Mucosa of descending colon (tissue), 3 donors: Measurements from ENCODE around the gene CCND1. TPM values are rescaled to one million over a fixed set of nuclear protein-coding genes. Genes with fewer than 3 reads are reported as not detected.

ENCODE experiments used
- ATAC-seq: fragments of 200-7000 bp; cut with Tn5 transposase; one replicate; pipeline ENCODE4 v1.9.1; 2020; ENCODE audit warnings: mild to moderate bottlenecking, moderate library complexity
- DNase-seq, 3 donors: peaks; one replicate each; pipeline ENCODE4 v3.0.0-alpha.2; 2020
- H3K36me3 ChIP-seq: fragments of 200-600 bp; one replicate; pipeline ENCODE4 v1.8.0; 2021; ENCODE audit warnings: low read depth, mild to moderate bottlenecking
- H3K4me1 ChIP-seq: fragments of 200-600 bp; one replicate; pipeline ENCODE4 v1.8.0; 2021; ENCODE audit warnings: low read depth, mild to moderate bottlenecking
- H3K4me3 ChIP-seq: fragments of 200-600 bp; one replicate; pipeline ENCODE4 v1.8.0; 2021; ENCODE audit warnings: mild to moderate bottlenecking
- H3K9me3 ChIP-seq: fragments of 200-600 bp; one replicate; pipeline ENCODE4 v1.8.0; 2021; ENCODE audit warnings: mild to moderate bottlenecking
- intact Hi-C, 2 donors: fragments of 100-400 bp; cut with DNase I in 1 of 2; cut with micrococcal nuclease in 1 of 2; formaldehyde crosslinking; loops; one replicate each; pipeline versions ENCODE4 v1.11.0 to v1.11.1; 2022; cut with DNase I, micrococcal nuclease
- total RNA-seq, 3 donors: library from RNA; stranded (reverse); fragmentation: NEBNext Ultra II Directional in 2 of 3; extraction: Animal tissue kit (Norgen Biotek cat#: 25700) in 2 of 3; gene quantifications; one replicate each; pipeline versions ENCODE4 v1.2.1 to v1.2.4, GENCODE V29; 2021 to 2023
- TF ChIP-seq, protein P1 (sequence below): fragments of 200-600 bp; IDR thresholded peaks from one replicate; pipeline ENCODE4 v1.8.0; 2022; ENCODE audit warnings: antibody characterized with exemption, mild to moderate bottlenecking
- donor health status: DM: no; HTN: no; CAD: no; lungs with moderate emphysema.
- donor health status: DM: no; HTN: no; CAD: no.
- donor health status: DM: no; HTN: yes; CAD: no.

The CCND1 gene
- total RNA-seq, 3 donors from 2014 or later: 44.6 to 82.4 (median 58.9) TPM

DNA sequence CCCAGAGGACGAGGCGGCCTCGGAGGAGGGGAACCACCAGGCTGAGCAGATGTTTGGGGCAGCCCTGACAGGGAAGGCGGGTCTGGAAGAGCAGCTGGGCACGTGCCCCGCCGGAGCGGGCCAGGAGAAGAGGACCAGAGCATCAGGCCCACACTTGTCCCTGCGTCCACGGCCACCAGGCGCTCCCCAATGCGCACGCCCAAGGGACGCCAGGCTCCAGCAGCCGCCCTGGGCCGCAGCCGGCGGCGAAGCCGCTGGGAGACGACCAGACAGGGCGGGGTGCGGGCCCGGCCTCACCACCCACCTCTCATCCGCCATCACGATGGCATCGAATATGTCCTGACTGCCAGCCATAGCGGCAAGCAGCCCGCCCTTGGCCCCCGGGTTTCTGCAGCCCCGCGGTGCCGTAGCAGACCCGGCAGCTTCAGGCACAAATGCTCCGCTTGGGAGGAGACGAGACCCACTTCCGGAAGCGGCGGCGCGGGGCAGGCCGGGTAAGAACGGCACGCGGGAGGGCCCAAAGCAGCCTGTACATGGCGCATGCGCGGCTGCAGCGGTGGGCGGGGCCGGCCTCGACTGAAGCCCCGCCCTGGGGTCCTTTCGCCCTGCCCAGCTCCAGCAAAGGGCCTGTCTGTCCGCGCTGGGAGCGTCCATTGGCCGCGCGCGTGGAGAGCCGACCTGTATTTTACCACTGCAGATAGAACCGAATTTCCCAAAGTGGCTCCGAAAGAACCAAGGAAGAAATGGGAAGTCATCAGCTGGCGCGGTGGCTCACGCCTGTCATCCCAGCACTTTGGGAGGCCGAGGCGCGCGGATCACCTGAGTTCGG lies 34.1 kb downstream of the CCND1 start, which contains the start of gene LTO1:
Gene LTO1, minus strand, starts transcription at position 468 of the 829 bp plus-strand sequence. Its CDS starts 114 bp downstream, at position 354.
- H3K9me3 ChIP-seq: no peaks in the 10 kb centered on the region
- peak; percentile 97 to 99 (median 98) for DNase-seq
- intact Hi-C loops: no loop called here
- peak; percentile 99 for ATAC-seq
- H3K36me3 ChIP-seq: no peaks in the 10 kb centered on the region
- H3K4me1 ChIP-seq: peaks cover 16% of the 10 kb centered on the region
- TF ChIP-seq, protein P1, sequence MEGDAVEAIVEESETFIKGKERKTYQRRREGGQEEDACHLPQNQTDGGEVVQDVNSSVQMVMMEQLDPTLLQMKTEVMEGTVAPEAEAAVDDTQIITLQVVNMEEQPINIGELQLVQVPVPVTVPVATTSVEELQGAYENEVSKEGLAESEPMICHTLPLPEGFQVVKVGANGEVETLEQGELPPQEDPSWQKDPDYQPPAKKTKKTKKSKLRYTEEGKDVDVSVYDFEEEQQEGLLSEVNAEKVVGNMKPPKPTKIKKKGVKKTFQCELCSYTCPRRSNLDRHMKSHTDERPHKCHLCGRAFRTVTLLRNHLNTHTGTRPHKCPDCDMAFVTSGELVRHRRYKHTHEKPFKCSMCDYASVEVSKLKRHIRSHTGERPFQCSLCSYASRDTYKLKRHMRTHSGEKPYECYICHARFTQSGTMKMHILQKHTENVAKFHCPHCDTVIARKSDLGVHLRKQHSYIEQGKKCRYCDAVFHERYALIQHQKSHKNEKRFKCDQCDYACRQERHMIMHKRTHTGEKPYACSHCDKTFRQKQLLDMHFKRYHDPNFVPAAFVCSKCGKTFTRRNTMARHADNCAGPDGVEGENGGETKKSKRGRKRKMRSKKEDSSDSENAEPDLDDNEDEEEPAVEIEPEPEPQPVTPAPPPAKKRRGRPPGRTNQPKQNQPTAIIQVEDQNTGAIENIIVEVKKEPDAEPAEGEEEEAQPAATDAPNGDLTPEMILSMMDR: no peak
- peak within 1 kb of the TSS; percentile 89 for H3K4me3 ChIP-seq

DNA sequence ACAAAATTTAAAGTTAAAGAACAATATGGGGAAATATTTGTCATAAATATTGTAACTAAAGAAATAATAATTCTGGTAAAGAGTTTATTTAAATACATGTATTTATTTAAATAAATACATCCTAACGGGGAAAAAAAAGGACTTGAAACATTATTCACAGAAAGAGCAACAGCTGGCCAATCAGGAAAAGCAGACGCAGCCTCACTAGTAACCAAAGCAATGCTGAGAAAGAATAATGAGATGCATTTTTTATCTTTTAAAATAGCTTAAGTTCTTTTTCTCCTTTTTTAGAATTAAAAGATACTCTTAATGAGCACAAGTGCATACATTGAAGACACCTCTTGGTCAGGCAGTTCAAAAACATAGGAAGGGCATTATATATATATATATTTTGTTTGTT lies 36.8 kb downstream of the CCND1 start:
- intact Hi-C loops: no loop called here
- ATAC-seq (no peak), DNase-seq (no peak)
- Histone ChIP-seq H3K4me3 (no peak overlapping the region), H3K4me1 (peaks cover 13% of the 10 kb centered on the region), H3K9me3 (no peaks in the 10 kb centered on the region), H3K36me3 (no peaks in the 10 kb centered on the region)
- TF ChIP-seq, protein P1: no peak

GRCh38 chr11:69680688-69681087 lies 39.7 kb downstream of the CCND1 start:
- no peak for ATAC-seq
- TF ChIP-seq, protein P1: no peak
- Histone ChIP-seq H3K9me3 (no peaks in the 10 kb centered on the region), H3K4me3 (no peak overlapping the region), H3K4me1 (no peaks in the 10 kb centered on the region), H3K36me3 (no peaks in the 10 kb centered on the region)
- intact Hi-C loops: loop anchor here in 1 of 2 donors (10.0 kb wide), 1 partner anchor 514 kb away; no protein-coding TSS in a partner anchor
- DNase-seq: no peak

DNA sequence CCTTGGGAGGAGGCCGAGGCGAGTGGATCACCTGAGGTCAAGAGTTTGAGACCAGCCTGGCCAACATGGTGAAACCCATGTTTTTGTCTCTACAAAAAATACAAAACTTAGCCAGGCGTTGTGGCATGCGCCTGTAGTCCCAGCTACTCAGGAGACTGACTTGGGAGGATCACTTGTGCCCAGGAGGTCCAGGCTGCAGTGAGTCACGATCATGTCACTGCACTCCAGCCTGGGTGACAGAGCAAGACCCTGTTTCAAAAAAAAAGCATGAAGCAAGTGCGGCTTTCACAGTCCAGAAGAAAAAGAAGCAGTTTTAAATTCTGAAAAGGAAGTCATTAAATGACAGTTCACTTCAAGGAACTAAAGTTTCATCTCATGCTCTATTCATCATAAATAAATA lies 41.3 kb downstream of the CCND1 start:
- intact Hi-C loops: loop anchor here in 1 of 2 donors (10.0 kb wide), 1 partner anchor 513 kb away; no protein-coding TSS in a partner anchor
- DNase-seq (no peak), ATAC-seq (no peak)
- Histone ChIP-seq H3K36me3 (no peaks in the 10 kb centered on the region), H3K9me3 (no peaks in the 10 kb centered on the region), H3K4me1 (no peaks in the 10 kb centered on the region), H3K4me3 (no peak overlapping the region)
- TF ChIP-seq, protein P1: no peak

DNA sequence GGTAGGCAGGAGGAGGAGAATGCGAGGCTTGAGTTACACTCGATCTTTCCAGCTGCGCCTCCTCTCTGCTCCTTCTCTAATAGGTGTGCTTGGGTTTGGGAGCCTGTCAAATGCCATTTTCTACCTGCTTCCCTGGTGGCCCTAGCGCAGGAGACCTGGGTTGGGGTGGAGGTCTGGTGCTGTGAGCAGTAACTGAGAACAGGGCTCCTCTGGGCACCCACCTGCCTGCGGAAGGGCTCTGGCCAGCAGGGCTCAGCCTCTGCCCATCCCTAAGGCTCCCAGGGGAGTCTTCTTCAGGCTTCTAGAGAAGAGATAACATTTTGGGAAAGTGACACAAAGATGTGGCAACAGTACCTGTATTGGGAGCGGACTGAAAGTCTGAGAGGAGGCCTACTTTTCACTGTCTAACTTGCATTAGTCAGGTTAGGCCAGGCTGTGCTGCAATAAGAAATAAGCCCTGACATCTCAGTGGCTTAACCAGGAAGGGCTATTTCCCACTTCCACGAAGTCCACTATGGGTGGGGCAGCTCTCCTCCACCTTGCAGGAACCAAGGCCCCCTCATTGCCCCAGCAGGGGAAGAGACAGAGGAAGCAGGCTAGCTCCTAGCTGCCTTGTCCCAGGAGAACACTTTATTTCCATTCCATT lies 41.8 kb downstream of the CCND1 start:
- Histone ChIP-seq H3K4me1 (no peaks in the 10 kb centered on the region), H3K4me3 (no peak overlapping the region), H3K9me3 (no peaks in the 10 kb centered on the region), H3K36me3 (no peaks in the 10 kb centered on the region)
- ATAC-seq: no peak
- intact Hi-C loops: loop anchor here in 1 of 2 donors (10.0 kb wide), 1 partner anchor 512 kb away; no protein-coding TSS in a partner anchor
- TF ChIP-seq, protein P1: no peak
- no peak for DNase-seq
